T-helper 2 cell treated with Interferon-gamma antibody and Interleukin-4, amounts not matched to agents 5 μg/mL and 100 μg/mL, for 36 hours (primary cell): ENCODE results near the gene USP25.

ENCODE experiments used
- DNase-seq: peaks from one replicate; pipeline ENCODE4 v3.0.0; 2021; ENCODE audit warnings: low spot score
- H3K27ac Mint-ChIP-seq: one replicate; pipeline ENCODE4 v1.8.0; 2021; ENCODE audit warnings: mild to moderate bottlenecking, mixed read lengths
- H3K27me3 Mint-ChIP-seq: one replicate; pipeline ENCODE4 v1.8.0; 2021; ENCODE audit warnings: low read depth, mixed read lengths
- H3K36me3 Mint-ChIP-seq: one replicate; pipeline ENCODE4 v1.8.0; 2021; ENCODE audit warnings: low read depth, mixed read lengths
- H3K4me1 Mint-ChIP-seq: one replicate; pipeline ENCODE4 v1.8.0; 2021; ENCODE audit warnings: low read depth, mixed read lengths
- H3K4me3 Mint-ChIP-seq: one replicate; pipeline ENCODE4 v1.8.0; 2022; ENCODE audit warnings: mild to moderate bottlenecking, moderate library complexity, mixed read lengths
- H3K9me3 Mint-ChIP-seq: one replicate; pipeline ENCODE4 v1.8.0; 2021; ENCODE audit warnings: mixed read lengths

USP25 gene

GRCh38 chr21:15904389-15904788, 174.6 kb downstream of the USP25 start:
- no peak overlapping the region for H3K27ac Mint-ChIP-seq
- H3K36me3 Mint-ChIP-seq, result no peaks in the 10 kb centered on the region
- no peak for DNase-seq
- H3K9me3 Mint-ChIP-seq, result peaks cover 20% of the 10 kb centered on the region
- H3K4me1 Mint-ChIP-seq, result no peaks in the 10 kb centered on the region
- no peak overlapping the region for H3K4me3 Mint-ChIP-seq
- H3K27me3 Mint-ChIP-seq, result no peaks in the 10 kb centered on the region

GRCh38 chr21:15908187-15908586, 178.4 kb downstream of the USP25 start:
- H3K27me3 Mint-ChIP-seq, result no peaks in the 10 kb centered on the region
- no peak for DNase-seq
- no peak overlapping the region for H3K4me3 Mint-ChIP-seq
- no peaks in the 10 kb centered on the region for H3K36me3 Mint-ChIP-seq
- no peaks in the 10 kb centered on the region for H3K4me1 Mint-ChIP-seq
- peaks cover 2% of the 10 kb centered on the region for H3K9me3 Mint-ChIP-seq
- H3K27ac Mint-ChIP-seq, result no peak overlapping the region

DNA sequence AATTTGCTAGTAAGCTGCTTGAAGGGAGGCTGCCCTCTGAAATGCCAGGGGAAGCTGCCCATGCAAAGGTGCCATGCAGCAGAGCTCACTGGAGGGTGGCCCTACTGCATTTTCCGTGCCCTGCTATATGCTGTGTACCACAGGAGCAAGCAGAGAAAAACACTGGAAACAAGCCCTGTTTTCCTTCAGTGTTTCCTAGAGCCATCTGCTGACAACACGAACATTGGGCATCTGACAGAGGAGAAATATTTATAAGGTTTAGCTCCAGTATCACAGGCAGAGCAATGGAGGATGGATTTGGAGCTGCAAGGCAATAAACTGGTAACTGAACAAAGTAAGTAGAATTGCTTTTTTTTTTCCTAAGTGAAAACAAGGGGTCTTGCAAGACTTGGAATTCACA, 198.4 kb downstream of the USP25 start:
- Mint-ChIP-seq H3K27me3 (no peaks in the 10 kb centered on the region), H3K4me3 (no peak overlapping the region), H3K27ac (no peak overlapping the region), H3K36me3 (no peaks in the 10 kb centered on the region), H3K9me3 (no peaks in the 10 kb centered on the region), H3K4me1 (no peaks in the 10 kb centered on the region)
- no peak for DNase-seq

DNA sequence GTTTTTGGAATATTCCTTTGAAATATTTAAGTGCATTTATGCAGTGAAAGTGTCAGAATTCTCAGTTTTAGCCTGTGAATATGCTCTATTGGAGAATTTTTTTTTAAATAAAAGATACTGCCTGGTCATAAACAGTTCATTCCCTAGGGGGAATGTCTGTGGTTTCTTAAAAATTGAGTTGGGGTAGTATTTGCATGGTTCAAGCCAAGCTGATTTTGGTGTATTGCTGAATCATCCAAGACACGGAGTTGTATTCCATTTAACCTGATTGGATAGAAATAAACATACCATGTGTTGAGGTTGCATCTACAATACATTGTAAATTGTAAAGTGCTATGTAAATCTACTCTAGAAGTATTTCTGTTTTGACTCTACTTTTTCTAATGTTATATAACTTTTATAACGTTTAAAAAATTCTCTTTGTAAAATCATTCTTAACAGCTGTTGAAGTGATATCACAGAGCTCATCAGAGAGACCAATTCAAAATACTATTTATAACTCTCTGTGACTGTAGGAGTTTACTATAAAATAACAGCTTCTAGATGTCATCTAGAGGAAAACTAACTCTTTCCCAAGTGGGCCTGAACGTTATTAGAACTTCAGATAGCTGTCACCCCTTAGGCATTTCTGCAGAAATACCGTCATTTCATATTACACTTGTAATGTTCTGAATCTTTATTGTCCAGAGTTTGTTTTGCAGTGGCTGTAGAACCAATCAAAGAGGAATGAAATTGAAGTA, 199.1 kb downstream of the USP25 start:
- Mint-ChIP-seq H3K27ac (no peak overlapping the region), H3K4me1 (no peaks in the 10 kb centered on the region), H3K36me3 (no peaks in the 10 kb centered on the region), H3K4me3 (no peak overlapping the region), H3K27me3 (no peaks in the 10 kb centered on the region), H3K9me3 (no peaks in the 10 kb centered on the region)
- no peak for DNase-seq

GRCh38 chr21:15929536-15929935, 199.8 kb downstream of the USP25 start:
- Mint-ChIP-seq H3K27ac (no peak overlapping the region), H3K4me3 (no peak overlapping the region), H3K36me3 (no peaks in the 10 kb centered on the region), H3K9me3 (no peaks in the 10 kb centered on the region), H3K27me3 (no peaks in the 10 kb centered on the region), H3K4me1 (no peaks in the 10 kb centered on the region)
- no peak for DNase-seq
